ENCODE data around the gene ZNF217. TPM values are rescaled to one million over a fixed set of nuclear protein-coding genes. Genes with fewer than 3 reads are reported as not detected.

Gene ZNF217
- total and polyA plus RNA-seq, 2 donors (not counting 1 experiment from before 2014, with no cell fraction given), result 15.5 to 92.6 TPM

- H3K79me2 ChIP-seq (ENCODE audit: control insufficient read depth, insufficient read depth, low read length), result peaks cover 8% of the 10 kb centered on the region
- WGBS (ENCODE audit: insufficient coverage), result no CpG with 5 or more reads among the region's 4 CpGs
Measured at GRCh38 chr20:53597521-53598120, 4.0 kb upstream of the ZNF217 start.

More at GRCh38 chr20:53597521-53598120, 4.0 kb upstream of the ZNF217 start:
- no peak overlapping the region for H3K4me3 Mint-ChIP-seq
- H2AFZ ChIP-seq (ENCODE audit: insufficient read depth, low read depth, low read length, poor library complexity, severe bottlenecking), result no peak overlapping the region
- H3K36me3 ChIP-seq (replicated peaks in 1 of 2; ENCODE audit: control extremely low read depth in 1 of 2, control insufficient read depth in 1 of 2, extremely low read depth in 1 of 2, insufficient read depth in 2 of 2, low read length in 1 of 2), result no peaks in the 10 kb centered on the region
- H3K4me1 ChIP-seq (ENCODE audit: control insufficient read depth in 2 of 2, insufficient read depth in 2 of 2, low read length in 2 of 2), result peaks cover 12 to 14% of the 10 kb centered on the region in 2 donors
- no peaks in the 10 kb centered on the region for H3K27me3 Mint-ChIP-seq
- DNase-seq (no peak), ATAC-seq (ENCODE audit: low read depth) (no peak)
- H3K27ac Mint-ChIP-seq, result peak overlapping the region; percentile 4
- peaks cover 34% of the 10 kb centered on the region for H3K4me1 Mint-ChIP-seq
- H3K9ac ChIP-seq (ENCODE audit: low read length), result no peak overlapping the region
- no peaks in the 10 kb centered on the region for H3K9me3 Mint-ChIP-seq (ENCODE audit: insufficient read depth)
- no peaks in the 10 kb centered on the region for H3K9me3 ChIP-seq (ENCODE audit: control extremely low read depth in 1 of 3, control insufficient read depth in 2 of 3, insufficient read depth in 1 of 3, low read length in 2 of 3)
- ChIA-PET CTCF (interaction anchor here (1.4 to 2.0 kb wide), 2 partner anchors 12 to 13 kb away, joined by 3 to 6 read pairs; no protein-coding TSS in a partner anchor), POLR2A (no interaction called here)
- intact Hi-C loops (cut with micrococcal nuclease), result loop anchor here (2.0 kb wide), 1 partner anchor 13 kb away; no protein-coding TSS in a partner anchor
- no peak overlapping the region for H3K4me2 ChIP-seq (replicated peaks; ENCODE audit: low read depth, low read length, poor library complexity, severe bottlenecking)
- H3K27me3 ChIP-seq (replicated peaks in 1 of 4; ENCODE audit: control extremely low read depth in 1 of 4, control insufficient read depth in 3 of 4, insufficient read depth in 4 of 4, low read length in 3 of 4), result no peaks in the 10 kb centered on the region
- H4K20me1 ChIP-seq (ENCODE audit: control insufficient read depth, insufficient read depth, low read length, poor library complexity, severe bottlenecking), result no peaks in the 10 kb centered on the region
- TF ChIP-seq CTCF (IDR thresholded peaks at IDR 0.05) (no peak), EZH2 (IDR thresholded peaks at IDR 0.05; ENCODE audit: borderline replicate concordance, insufficient read depth, low read depth, low read length, poor library complexity, severe bottlenecking) (no peak)
- no peak overlapping the region for H3K27ac ChIP-seq (ENCODE audit: low read length in 2 of 2)
- no peak overlapping the region for H3K4me3 ChIP-seq (ENCODE audit: control extremely low read depth in 1 of 5, extremely low read depth in 1 of 5, insufficient read depth in 1 of 5, low read depth in 2 of 5, low read length in 4 of 5)

Measured in B cell (primary cell).